Aorta (tissue), 5 donors: ENCODE measurements around the gene MEA1. TPM values are rescaled to one million over a fixed set of nuclear protein-coding genes. Genes with fewer than 3 reads are reported as not detected.

Experiments
- ATAC-seq: fragments of 200-7000 bp; cut with Tn5 transposase; one replicate; pipeline ENCODE4 v1.9.1; 2022; ENCODE audit warnings: moderate library complexity; ENCODE audit not compliant: low FRiP score
- DNase-seq, 2 donors: peaks; one replicate each; pipeline ENCODE4 v3.0.0-alpha.2; 2020
- H3K27ac ChIP-seq, 2 donors: one replicate each; pipeline ENCODE4 v1.5.1; 2013; ENCODE audit warnings: low read length in 2 of 2, mild to moderate bottlenecking in 2 of 2, moderate library complexity in 2 of 2, control low read depth in 1 of 2, inconsistent platforms in 1 of 2, low read depth in 1 of 2
- H3K27me3 ChIP-seq, 2 donors: one replicate each; pipeline ENCODE4 v1.6.1; 2013; ENCODE audit warnings: control low read depth in 1 of 2, low read length in 1 of 2, mild to moderate bottlenecking in 1 of 2, moderate library complexity in 1 of 2; ENCODE audit not compliant: insufficient read depth in 2 of 2, control insufficient read depth in 1 of 2
- H3K36me3 ChIP-seq, 2 donors: one replicate each; pipeline ENCODE4 v1.6.1; 2013; ENCODE audit warnings: control low read depth in 1 of 2, low read length in 1 of 2, mild to moderate bottlenecking in 1 of 2; ENCODE audit not compliant: insufficient read depth in 2 of 2, control insufficient read depth in 1 of 2
- H3K4me1 ChIP-seq, 2 donors: one replicate each; pipeline ENCODE4 v1.6.1; 2013; ENCODE audit warnings: low read length in 2 of 2, control low read depth in 1 of 2, mild to moderate bottlenecking in 1 of 2, moderate library complexity in 1 of 2; ENCODE audit not compliant: insufficient read depth in 2 of 2, control insufficient read depth in 1 of 2
- H3K4me3 ChIP-seq, 2 donors: one replicate each; pipeline ENCODE4 v1.5.1; 2013; ENCODE audit warnings: low read length in 2 of 2, control low read depth in 1 of 2, mild to moderate bottlenecking in 1 of 2
- H3K9me3 ChIP-seq: one replicate; pipeline ENCODE4 v1.6.1; 2013; ENCODE audit warnings: mild to moderate bottlenecking, low read length; ENCODE audit not compliant: control insufficient read depth
- WGBS, 2 donors: extraction: QIAGEN DNeasy Blood & Tissue Kit; methylation state at CpG; one replicate each; pipeline ENCODE4 v1.1.7; 2013; 5-methylcytosine and 5-hydroxymethylcytosine counted together
- intact Hi-C, 2 donors: fragments of 100-400 bp; cut with DNase I; formaldehyde crosslinking; loops; one replicate each; pipeline versions ENCODE4 v1.14.2 to v1.15.0; 2022
- polyA plus RNA-seq, 2 donors: library from polyadenylated mRNA; stranded (reverse); fragments of 200-250 nt; gene quantifications; one replicate each; pipeline ENCODE4 v1.2.3, GENCODE V29; 2013
- total RNA-seq, 2 donors: library from RNA; stranded (reverse); fragmentation: NEBNext Ultra II Directional; extraction: Animal tissue kit (Norgen Biotek cat#: 25700); gene quantifications; one replicate each; pipeline ENCODE4 v1.2.1, GENCODE V29; 2021
- donor health status: healthy with polysubstance abuse.
- donor health status: Bipolar disorder and iron deficiency.
- donor health status: DM: no; HTN: no; CAD: no.
- donor health status: DM: no; HTN: no; CAD: no.
- donor health status: DM: yes; HTN: yes; CAD: no.

The MEA1 gene
- total and polyA plus RNA-seq, 4 donors = 44.5 to 110 (median 69.1) TPM

DNA sequence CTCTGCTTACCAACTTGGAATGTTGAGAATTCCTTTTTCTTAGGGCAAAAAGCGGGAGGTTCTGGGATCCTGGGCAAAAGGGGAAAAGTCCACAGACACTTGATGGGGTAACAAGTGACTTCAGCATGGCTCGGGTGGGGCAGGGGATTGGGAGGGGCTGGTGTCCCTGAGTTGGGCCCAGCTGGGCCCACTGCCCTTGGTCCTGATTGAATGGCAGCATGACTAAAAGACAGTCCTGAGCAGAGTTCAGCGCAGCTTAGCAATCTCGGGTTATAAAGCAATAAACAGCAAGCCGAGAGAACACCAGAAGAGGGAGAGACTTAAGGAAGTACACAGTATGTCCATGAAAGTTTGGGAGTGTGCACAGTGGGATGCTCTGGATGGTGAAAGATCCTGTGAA lies 23.8 kb downstream of the MEA1 start:
- intact Hi-C loops = no loop called here
- ATAC-seq = no peak
- no peak for DNase-seq

DNA sequence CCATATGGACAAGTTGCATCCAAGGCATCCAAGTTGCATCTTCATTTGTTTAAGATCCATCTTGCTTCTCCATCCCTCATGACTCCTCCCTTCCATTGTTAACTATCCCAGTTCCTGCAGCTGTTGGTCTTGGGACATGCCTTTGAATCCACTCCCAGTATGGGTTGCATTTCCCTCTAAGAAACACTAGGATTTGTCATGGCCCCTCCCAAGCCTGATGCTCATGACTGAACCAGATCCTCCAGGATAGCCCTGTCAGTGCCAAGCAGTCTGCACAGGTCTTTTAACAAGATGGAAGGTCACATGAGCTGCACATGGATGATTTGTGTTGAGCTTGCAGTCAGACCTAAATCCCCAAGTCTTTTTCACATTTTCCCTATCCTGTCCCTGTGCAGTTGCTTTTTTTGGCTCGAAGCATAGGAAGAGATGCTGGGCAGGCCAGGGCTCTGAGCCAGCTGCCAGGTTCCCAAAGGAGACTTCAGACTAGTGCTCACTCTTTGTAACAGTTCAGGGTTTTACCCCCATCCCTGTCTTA lies 25.2 kb downstream of the MEA1 start:
- no peak overlapping the region for H3K4me3 ChIP-seq
- H3K27me3 ChIP-seq = no peaks in the 10 kb centered on the region
- H3K27ac ChIP-seq = no peak overlapping the region
- H3K36me3 ChIP-seq = peaks cover 0 to 2% of the 10 kb centered on the region in 2 donors
- ATAC-seq (no peak), DNase-seq (no peak)
- WGBS, 2 donors = 0 to 7% methylated on average over 1 of the region's 1 CpG
- no peaks in the 10 kb centered on the region for H3K4me1 ChIP-seq
- intact Hi-C loops = no loop called here
- H3K9me3 ChIP-seq = no peaks in the 10 kb centered on the region

More for the DNA sequence above, 23.8 kb downstream of the MEA1 start:
- Histone ChIP-seq H3K4me1 (no peaks in the 10 kb centered on the region), H3K27me3 (no peaks in the 10 kb centered on the region), H3K27ac (no peak overlapping the region), H3K4me3 (no peak overlapping the region), H3K9me3 (no peaks in the 10 kb centered on the region), H3K36me3 (peaks cover 0 to 2% of the 10 kb centered on the region in 2 donors)
- 85 to 87% methylated on average over 5 of the region's 5 CpGs for WGBS, 2 donors

DNA sequence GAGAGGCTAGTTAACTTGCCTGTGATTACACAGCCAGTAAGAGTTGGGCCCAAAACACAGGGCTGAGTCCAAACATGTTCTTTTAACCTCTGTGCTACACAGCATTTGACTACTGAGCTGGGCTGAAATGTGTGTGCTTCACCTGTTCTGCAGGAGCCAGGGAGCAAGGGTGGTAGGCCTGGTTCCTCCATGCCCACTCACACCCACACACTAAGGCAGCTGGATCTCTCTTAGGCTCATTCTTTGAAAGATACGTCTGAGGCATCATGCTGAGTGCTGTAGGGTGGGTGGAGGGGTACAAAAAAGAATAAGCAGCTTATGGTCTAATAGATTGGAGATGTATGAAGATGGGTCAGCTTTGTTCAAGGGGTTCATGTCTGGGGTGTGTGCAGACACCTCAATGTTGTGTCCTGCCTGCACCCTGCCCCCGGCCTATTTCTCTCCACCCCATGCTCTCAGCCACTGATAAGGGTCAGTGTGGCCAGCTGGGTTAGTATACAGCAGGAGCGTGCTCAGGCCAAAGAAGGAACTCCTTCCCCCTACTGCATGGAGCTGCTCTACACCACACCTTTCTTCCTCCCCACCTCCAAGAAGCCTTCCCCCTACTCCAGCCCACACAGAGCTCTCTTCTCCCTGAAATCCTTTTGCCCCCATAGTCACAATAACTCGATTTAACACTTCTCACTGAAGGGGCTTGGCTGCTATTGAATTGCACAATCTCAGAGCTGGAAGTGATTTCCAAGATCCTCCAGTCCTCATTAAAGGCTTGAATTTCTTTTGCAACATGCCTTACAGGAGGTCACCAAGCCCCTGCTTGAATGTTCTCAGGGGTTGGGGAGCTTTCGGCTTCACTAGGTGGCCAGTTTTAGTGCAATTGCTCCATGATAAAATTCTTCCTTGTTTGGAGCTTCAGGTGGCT lies 26.0 kb downstream of the MEA1 start:
- H3K4me1 ChIP-seq = no peaks in the 10 kb centered on the region
- WGBS, 2 donors = 56 to 62% methylated on average over 5 of the region's 5 CpGs
- intact Hi-C loops = no loop called here
- no peak overlapping the region for H3K4me3 ChIP-seq
- no peak overlapping the region for H3K27ac ChIP-seq
- no peaks in the 10 kb centered on the region for H3K9me3 ChIP-seq
- no peak for DNase-seq
- H3K36me3 ChIP-seq = peaks cover 0 to 2% of the 10 kb centered on the region in 2 donors
- ATAC-seq = no peak
- no peaks in the 10 kb centered on the region for H3K27me3 ChIP-seq

DNA sequence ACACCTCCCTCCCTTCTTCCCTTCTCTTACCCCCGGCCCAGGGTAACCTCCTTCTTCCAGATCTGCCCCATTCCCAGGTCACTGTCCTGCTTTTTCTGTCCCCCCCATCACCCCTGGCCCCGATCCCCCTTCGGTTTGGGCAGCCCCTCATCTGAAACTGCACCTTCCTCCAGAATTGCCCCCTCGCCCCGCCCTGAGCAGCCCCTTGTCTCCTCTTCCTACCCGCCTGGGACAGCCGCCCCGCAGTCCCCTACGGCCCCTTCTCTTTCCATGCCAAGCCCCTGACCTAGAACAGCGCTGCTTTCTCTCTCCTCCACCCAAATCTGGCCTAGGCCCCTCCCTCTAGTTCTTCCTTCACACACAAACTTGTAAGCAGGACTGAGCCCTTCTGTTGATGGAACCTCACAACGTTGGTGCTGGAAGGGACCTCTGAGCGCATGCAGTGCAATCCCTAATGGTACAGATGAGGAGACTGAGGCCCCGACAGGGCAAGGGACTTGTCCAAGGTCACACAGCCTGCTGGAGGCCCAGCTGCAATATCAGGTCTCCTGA lies 28.7 kb downstream of the MEA1 start:
- DNase-seq (no peak), ATAC-seq (no peak)
- WGBS, 2 donors = 10% methylated on average over 12 to 13 of the region's 13 CpGs
- H3K4me1 ChIP-seq = no peaks in the 10 kb centered on the region
- H3K36me3 ChIP-seq = peaks cover 0 to 2% of the 10 kb centered on the region in 2 donors
- no peaks in the 10 kb centered on the region for H3K9me3 ChIP-seq
- H3K27me3 ChIP-seq = no peaks in the 10 kb centered on the region
- intact Hi-C loops = no loop called here
- H3K27ac ChIP-seq = peak overlapping the region in 1 of 2 donors; percentile 70
- peak overlapping the region; percentile 65 to 68 for H3K4me3 ChIP-seq

DNA sequence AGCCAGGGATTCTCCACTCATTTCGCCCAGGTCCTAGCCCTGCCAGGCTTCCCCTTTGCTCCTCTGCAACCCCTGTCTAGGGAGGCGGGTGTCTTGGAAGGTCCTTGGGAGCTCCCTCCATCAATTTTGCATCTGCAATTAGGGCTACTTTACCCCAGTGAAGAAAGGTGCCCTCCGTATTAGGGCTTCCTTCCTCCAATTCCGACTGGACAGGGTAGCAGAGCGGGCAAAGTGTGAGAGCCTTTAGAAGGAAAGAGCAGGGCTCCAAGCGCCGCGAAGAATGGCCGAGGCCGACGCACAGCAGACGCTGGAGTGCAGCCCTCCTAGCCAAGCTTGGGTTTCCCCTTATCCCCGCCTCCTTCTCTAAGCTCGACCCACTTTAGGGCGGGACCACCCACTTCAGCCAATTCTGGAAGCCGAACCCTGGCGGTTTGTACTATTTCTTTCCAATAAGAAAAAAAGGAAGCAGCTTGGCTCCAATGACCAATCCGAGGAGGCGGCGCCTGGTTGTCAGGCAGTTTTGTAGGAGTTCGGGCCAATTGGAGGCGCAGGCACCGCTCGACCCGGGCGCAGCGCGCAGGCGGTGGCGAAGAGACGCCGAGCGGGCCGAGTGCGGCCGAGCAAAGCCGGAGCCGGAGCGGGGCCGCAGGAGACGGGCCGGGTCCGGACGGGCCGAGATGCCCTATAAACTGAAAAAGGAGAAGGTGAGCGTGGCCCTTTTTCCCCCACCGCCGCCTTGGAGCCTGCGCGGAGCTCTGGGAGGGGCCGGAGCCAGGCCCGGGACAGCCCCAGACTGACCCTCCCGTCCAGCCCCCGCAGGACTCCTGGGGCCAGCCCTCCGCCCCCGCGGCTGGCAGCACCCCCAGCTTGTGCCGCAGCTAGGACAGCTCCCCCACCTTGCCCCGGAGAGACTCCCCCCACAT lies 29.5 kb downstream of the MEA1 start, which contains the start of gene PPP2R5D:
TSS of gene PPP2R5D (plus strand) at position 570 of the 923 bp plus-strand sequence. CDS start at position 678, 108 bp downstream.
- peak within 1 kb of the TSS; percentile 11 to 91 for H3K27ac ChIP-seq
- intact Hi-C loops = no loop called here
- H3K4me3 ChIP-seq = peak within 1 kb of the TSS; percentile 65 to 68
- ATAC-seq (peak; percentile 97), DNase-seq (peak; percentile 98 to 99)
- no peaks in the 10 kb centered on the region for H3K36me3 ChIP-seq
- H3K9me3 ChIP-seq = no peaks in the 10 kb centered on the region
- no peaks in the 10 kb centered on the region for H3K27me3 ChIP-seq
- no peaks in the 10 kb centered on the region for H3K4me1 ChIP-seq
- WGBS, 2 donors = 0 to 1% methylated on average over 56 to 59 of the region's 59 CpGs

DNA sequence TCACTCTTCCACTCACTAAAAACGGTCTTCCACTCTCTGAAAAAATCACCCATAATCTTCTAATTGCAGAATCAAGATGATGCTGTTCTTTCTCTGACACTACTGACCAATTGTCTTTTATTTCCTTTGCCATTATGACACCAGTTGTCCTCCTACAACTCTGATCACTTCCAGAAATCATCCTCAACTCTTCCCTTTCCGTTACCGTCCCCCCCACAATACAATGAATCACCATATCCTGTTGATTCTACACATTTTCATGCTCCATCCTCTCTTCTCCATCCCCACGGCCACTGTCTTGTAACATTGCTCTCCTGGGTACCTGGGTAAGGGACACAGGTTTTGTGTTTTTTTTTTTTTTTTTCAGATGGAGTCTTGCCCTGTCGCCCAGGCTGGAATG lies 31.9 kb downstream of the MEA1 start:
- Histone ChIP-seq H3K4me3 (no peak overlapping the region), H3K36me3 (no peaks in the 10 kb centered on the region), H3K9me3 (no peaks in the 10 kb centered on the region), H3K4me1 (no peaks in the 10 kb centered on the region), H3K27me3 (no peaks in the 10 kb centered on the region), H3K27ac (no peak overlapping the region)
- no peak for ATAC-seq
- 89 to 93% methylated on average over 5 of the region's 5 CpGs for WGBS, 2 donors
- intact Hi-C loops = no loop called here
- DNase-seq = no peak

DNA sequence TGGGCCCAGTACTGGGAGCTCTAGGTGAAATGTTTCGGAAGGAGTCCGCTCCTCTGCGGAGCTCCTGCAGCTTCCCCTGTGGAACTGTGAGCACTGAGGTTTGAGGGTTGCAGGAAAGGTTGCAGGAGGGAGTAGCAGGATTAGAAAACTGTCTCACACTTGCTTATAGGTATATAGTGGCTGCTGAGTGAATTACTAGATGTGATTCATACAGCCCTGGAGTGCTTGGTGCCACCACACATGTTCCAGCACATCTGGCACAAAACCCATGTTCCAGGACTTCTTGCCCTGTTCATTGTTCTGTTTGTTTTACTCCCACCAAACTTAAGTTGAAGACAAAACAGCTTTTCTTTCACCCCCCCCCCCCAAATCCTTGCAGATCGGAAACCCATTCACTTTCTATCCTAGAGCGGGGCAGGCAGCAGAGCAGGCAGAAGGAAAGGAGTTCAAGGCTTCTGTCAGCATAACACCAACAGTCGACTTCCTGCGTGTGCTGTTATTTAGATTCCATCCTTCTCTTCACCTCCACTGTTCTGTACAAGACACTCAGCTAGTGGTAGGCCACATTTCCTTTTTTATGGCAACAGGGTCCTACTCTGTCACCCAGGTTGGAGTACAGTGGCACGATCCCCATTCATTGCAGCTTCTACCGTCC lies 34.1 kb downstream of the MEA1 start:
- DNase-seq (no peak), ATAC-seq (no peak)
- Histone ChIP-seq H3K4me3 (peak overlapping the region; percentile 19 to 80), H3K27ac (peak overlapping the region in 1 of 2 donors; percentile 72), H3K36me3 (no peaks in the 10 kb centered on the region), H3K9me3 (no peaks in the 10 kb centered on the region), H3K27me3 (no peaks in the 10 kb centered on the region), H3K4me1 (no peaks in the 10 kb centered on the region)
- intact Hi-C loops = loop anchor here in 1 of 2 donors (5.0 kb wide), 2 partner anchors 33 to 47 kb away; partner anchors contain the start of genes KLHDC3 and MEA1
- 38 to 40% methylated on average over 9 of the region's 9 CpGs for WGBS, 2 donors
